HEK293T (cell line): Measurements from ENCODE around the gene LSP1.

Experiments
- ARNT ChIP-seq: fragments of 450-650 bp; IDR thresholded peaks from 2 replicates; pipeline ENCODE4 v1.6.1; 2017; ENCODE audit warnings: mild to moderate bottlenecking
- BHLHE40 ChIP-seq: fragments of 450-650 bp; IDR thresholded peaks from 2 replicates; pipeline ENCODE4 v1.6.1; 2016; ENCODE audit warnings: mild to moderate bottlenecking, moderate library complexity, borderline replicate concordance
- ELF4 ChIP-seq: fragments of 450-650 bp; IDR thresholded peaks from 2 replicates; pipeline ENCODE4 v1.6.1; 2017; ENCODE audit warnings: antibody characterized with exemption
- FOXA1 ChIP-seq: fragments of 450-650 bp; IDR thresholded peaks from 2 replicates; pipeline ENCODE4 v1.6.1; 2016; ENCODE audit warnings: mild to moderate bottlenecking
- HDGF ChIP-seq: fragments of 450-650 bp; IDR thresholded peaks from 2 replicates; pipeline ENCODE4 v1.6.1; 2017; ENCODE audit warnings: antibody characterized with exemption, borderline replicate concordance
- LEF1 ChIP-seq: fragments of 450-650 bp; IDR thresholded peaks from 2 replicates; pipeline ENCODE4 v1.6.1; 2017; ENCODE audit warnings: mild to moderate bottlenecking, borderline replicate concordance
- PKNOX1 ChIP-seq: fragments of 450-650 bp; IDR thresholded peaks from 2 replicates; pipeline ENCODE4 v1.6.1; 2016
- SP1 ChIP-seq: fragments of 450-650 bp; IDR thresholded peaks from 2 replicates; pipeline ENCODE4 v1.6.1; 2017
- TARDBP ChIP-seq: fragments of 450-650 bp; IDR thresholded peaks from 2 replicates; pipeline ENCODE4 v1.6.1; 2016

- no peak for TF ChIP-seq FOXA1
- no peak for TF ChIP-seq PKNOX1
- no peak for TF ChIP-seq ELF4
- no peak for TF ChIP-seq SP1
- no peak for TF ChIP-seq HDGF
- no peak for TF ChIP-seq TARDBP
- TF ChIP-seq BHLHE40, result no peak
- no peak for TF ChIP-seq LEF1
- TF ChIP-seq ARNT, result no peak
Measured at GRCh38 chr11:1917523-1918435, 64.9 kb downstream of the LSP1 start.
